T-helper 2 cell (primary cell): ENCODE results near the gene EPHA4.

Source experiments
- DNase-seq, 5 experiments: peaks; one replicate each; pipeline versions ENCODE4 v3.0.0 to v3.0.0-alpha.2; 2012 to 2022

Gene EPHA4

GRCh38 chr2:221467610-221468009 is 104.5 kb downstream of the EPHA4 start:
- DNase-seq, result no peak

- no peak for DNase-seq
Measured at GRCh38 chr2:221466744-221467143, 105.4 kb downstream of the EPHA4 start.

GRCh38 chr2:221465776-221466175 is 106.3 kb downstream of the EPHA4 start:
- peak in 1 of 5 experiments; percentile 50 for DNase-seq

- no peak for DNase-seq
Measured at GRCh38 chr2:221464971-221465370, 107.1 kb downstream of the EPHA4 start.

GRCh38 chr2:221463241-221463896 is 108.7 kb downstream of the EPHA4 start:
- peak in 1 of 5 experiments; percentile 51 for DNase-seq

GRCh38 chr2:221461901-221462300 is 110.2 kb downstream of the EPHA4 start:
- DNase-seq, result no peak

- no peak for DNase-seq
Measured at GRCh38 chr2:221460136-221460535, 112.0 kb downstream of the EPHA4 start.

GRCh38 chr2:221458578-221458977 is 113.5 kb downstream of the EPHA4 start:
- no peak for DNase-seq

- no peak for DNase-seq
Measured at GRCh38 chr2:221455214-221455613, 116.9 kb downstream of the EPHA4 start.

GRCh38 chr2:221454459-221455105 is 117.5 kb downstream of the EPHA4 start:
- no peak for DNase-seq

- DNase-seq, result no peak
Measured at GRCh38 chr2:221451862-221452788, 120.0 kb downstream of the EPHA4 start.

- no peak for DNase-seq
Measured at GRCh38 chr2:221450280-221450679, 121.8 kb downstream of the EPHA4 start.

- DNase-seq, result no peak
Measured at GRCh38 chr2:221449406-221449805, 122.7 kb downstream of the EPHA4 start.

- DNase-seq, result no peak
Measured at GRCh38 chr2:221448844-221449390, 123.2 kb downstream of the EPHA4 start.

- DNase-seq, result no peak
Measured at GRCh38 chr2:221448057-221448843, 123.9 kb downstream of the EPHA4 start.

- DNase-seq, result no peak
Measured at GRCh38 chr2:221447310-221447709, 124.8 kb downstream of the EPHA4 start.

- DNase-seq, result no peak
Measured at GRCh38 chr2:221446140-221446539, 126.0 kb downstream of the EPHA4 start.

GRCh38 chr2:221444106-221444505 is 128.0 kb downstream of the EPHA4 start:
- DNase-seq, result no peak

GRCh38 chr2:221443645-221444044 is 128.5 kb downstream of the EPHA4 start:
- no peak for DNase-seq

- no peak for DNase-seq
Measured at GRCh38 chr2:221442128-221442527, 130.0 kb downstream of the EPHA4 start.

GRCh38 chr2:221439761-221440479 is 132.2 kb downstream of the EPHA4 start:
- DNase-seq, result no peak

GRCh38 chr2:221437056-221437455 is 135.0 kb downstream of the EPHA4 start:
- DNase-seq, result no peak
